Kidney capillary endothelial cell (primary cell): Measurements from ENCODE around the gene FAM124A.
"Not testable (repeated sequence)": the region's sequence is repeated elsewhere in the genome, so short reads cannot be mapped to it uniquely, and the experiment has no call there.

Experiments used
- DNase-seq: peaks from one replicate; pipeline ENCODE4 v3.0.0-alpha.2; 2018; ENCODE audit warnings: low spot score

The FAM124A gene

DNA sequence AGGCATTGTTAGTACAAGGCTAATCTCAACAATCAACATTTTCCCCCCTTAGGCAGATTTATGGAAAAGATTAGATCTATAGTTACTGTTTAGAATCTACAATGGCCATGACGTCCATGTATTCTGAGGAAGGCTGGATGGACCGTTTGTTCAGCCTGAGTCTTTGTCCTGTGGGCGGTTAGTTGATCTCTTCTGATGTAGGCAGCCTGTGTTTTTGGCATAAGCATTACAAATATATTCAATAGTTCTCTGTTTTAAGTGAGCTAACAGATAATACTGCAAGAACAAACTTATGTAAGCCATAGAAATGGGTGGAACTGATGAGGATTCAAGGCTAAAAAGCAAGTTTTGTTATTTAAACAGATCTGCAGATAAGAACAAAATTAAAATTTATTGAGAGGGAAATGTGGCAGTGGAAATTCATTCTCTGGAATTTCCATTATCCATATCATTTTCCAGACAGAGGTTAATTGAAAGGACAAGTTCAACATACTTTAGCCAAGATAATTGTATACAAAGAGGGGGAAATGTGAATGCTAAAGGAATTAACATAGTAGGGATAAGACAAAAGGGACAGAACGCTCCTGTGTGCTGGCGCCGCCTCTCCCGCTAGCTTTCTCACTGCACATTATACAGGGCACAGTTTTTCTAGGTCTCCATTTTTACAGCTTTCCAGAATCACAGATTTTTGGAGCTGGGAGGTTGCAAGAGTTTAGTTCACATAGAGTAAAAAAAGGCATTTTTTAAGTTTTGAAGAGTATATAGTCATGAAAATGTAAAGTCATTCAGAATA is 48.6 kb downstream of the FAM124A start:
- no peak for DNase-seq

- no peak for DNase-seq
Measured at GRCh38 chr13:51271528-51272085, 49.4 kb downstream of the FAM124A start.

DNA sequence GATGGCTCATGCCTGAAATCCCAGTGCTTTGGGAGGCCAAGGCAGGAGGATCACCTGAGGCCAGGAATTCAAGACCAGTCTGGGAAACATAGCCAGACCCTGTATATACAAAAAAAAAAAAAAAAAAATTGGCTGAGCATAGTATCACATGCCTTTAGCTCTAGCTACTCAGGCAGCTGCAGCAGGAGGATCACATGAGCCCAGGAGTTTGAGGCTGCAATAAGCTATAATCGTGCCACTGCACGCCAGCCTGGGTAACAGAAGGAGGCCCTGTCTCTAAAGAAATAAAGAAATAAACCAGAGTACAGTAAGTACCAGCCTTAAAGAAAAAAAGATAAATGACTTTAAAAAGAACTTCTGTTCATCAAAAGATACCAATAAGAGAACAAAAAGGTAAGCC is 52.9 kb downstream of the FAM124A start:
- DNase-seq, result no peak

DNA sequence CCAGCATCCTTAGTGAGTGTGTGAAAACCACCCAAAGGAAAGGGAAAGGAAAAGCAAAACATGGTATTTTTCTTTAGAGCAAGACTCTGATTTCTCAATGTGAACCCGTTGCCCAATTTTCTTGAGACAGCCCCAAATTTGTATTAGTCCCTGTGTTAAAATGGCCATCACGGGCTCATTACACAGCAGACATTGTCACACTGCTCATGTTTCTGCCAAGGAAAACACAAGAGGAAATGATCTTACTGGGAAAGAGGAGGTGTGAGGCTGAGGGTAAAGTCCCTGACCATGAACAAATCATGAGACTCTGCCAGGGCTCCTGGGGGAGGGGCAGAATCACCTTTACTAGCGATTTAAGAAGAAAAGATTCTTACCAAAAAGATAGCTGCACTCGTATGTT is 54.4 kb downstream of the FAM124A start:
- DNase-seq, result peak; percentile 3

GRCh38 chr13:51277928-51278327 is 55.7 kb downstream of the FAM124A start:
- DNase-seq, result no peak

GRCh38 chr13:51278426-51279130 is 56.4 kb downstream of the FAM124A start:
- DNase-seq, result no peak

DNA sequence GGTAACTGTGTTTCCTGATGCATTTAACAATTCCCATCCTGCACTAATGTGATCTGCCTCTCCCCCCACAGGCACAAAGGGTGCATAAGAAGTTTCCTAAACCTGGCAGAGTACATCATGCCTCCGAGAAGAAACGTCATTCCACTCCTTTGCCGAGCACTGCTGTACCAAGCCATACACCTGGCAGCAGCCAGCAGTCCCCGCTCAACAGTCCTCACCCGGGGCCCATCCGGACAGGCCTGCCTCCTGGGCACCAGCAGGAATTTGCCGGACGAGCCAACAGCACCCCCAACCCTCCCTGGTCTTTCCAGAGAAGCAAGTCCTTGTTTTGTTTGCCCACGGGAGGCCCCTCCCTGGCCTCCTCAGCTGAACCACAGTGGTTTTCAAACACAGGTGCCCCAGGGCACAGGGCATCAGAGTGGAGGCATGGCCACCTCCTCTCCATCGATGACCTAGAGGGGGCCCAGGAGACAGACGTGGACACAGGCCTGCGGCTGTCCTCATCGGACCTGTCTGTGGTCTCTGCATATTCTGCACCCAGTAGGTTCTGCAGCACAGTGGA is 58.3 kb downstream of the FAM124A start:
- DNase-seq, result no peak

GRCh38 chr13:51282322-51282721 is 60.1 kb downstream of the FAM124A start:
- DNase-seq, result no peak

GRCh38 chr13:51282923-51283322 is 60.7 kb downstream of the FAM124A start:
- DNase-seq, result not testable (repeated sequence)

DNA sequence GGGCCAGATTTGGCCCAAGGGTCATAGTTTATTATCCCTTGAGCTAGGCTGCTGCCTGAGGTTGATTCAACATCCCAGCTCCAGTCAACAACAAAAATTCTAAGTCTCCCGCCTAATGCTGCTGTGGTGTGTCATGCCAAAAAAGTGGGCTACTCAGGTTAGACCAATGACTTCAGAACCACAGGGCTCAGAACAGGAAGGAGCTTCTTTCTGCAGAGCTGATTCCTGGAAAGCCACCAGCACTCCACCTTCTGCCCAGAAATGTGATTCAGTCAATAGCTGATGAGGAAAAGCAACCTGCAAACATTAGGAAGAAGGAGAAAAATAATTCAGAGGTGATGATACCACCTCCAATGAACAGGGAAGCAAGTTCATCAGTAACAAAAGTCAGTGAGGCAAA is 61.2 kb downstream of the FAM124A start:
- no peak for DNase-seq

DNA sequence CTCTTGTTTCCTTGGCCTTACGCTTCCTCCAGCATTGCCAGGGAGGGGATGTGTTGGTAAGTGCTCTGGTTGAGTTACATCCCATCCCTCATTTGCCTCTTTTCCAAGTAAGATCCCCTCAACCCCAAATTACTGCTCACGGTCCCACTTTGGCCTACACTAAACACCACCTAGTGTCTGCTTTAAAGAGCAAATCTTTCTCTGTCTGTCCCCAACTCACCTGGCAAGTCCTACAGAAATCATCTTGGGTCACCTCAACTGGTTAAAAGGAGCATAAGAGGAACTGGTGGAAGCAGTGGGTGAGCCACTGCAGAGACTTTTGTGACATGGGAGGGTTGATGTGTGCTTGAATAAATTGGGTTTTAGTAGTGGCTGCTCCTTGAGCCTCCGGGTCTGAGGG is 62.1 kb downstream of the FAM124A start:
- no peak for DNase-seq

DNA sequence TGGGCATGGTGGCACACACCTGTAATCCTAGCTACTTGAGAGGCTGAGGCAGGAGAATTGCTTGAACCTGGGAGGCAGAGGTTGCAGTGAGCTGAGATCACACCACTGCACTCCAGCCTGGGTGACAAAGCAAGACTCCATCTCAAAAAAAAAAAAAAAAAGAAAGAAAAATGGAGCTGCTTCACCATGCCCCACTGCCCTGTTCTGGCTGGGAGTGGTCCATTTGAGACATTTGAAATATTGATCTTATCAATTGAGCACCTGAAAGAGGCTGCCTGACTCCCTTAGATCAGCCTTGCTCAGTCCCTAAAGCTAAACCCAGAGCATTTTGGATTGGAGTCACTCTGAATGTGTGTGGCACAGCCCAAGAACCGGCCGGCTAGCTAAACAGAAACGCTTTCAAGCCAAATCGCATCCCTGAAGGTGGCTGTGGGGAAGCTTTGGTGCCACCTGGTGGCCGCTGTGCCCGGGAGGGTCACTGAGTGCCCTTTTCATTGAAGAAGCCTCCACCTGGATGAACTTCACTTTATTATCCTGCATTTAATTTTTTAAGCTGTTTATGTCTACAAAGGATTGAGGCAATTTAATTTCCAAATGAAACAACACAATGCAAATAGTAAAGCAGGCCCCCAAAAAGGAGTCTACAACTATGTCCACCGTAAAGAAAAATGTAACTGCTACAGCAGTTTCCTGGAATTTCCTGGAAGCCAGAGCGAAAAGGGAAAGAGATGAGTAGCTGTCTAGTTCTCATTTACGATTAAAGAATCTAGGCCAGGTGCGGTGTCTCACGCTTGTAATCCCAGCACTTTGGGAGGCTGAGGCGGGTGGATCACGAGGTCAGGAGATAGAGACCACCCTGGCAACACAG is 64.2 kb downstream of the FAM124A start:
- DNase-seq, result peak; percentile 72

DNA sequence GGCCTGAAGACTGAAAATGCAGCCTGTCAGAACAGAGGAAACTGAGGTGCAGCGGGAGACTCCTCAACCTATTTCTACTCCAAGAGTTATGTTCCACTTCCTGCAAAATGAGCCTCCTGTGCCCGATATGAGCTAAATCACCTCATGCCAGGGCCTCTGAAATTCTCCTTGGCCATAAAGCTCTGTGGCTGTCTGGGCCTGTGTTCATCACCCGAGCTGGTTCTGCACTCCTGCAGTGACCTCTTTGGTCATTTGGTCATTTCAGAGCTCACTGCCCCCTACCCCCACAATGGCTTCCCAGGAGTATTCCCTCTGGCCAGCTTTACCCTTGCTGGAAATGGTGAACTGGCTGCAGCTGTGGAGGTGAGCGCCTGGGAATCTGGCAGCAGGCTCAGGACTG is 65.6 kb downstream of the FAM124A start:
- no peak for DNase-seq

- not testable (repeated sequence) for DNase-seq
Measured at GRCh38 chr13:51288254-51288653, 66.1 kb downstream of the FAM124A start.

- no peak for DNase-seq
Measured at GRCh38 chr13:51291341-51291740, 69.1 kb downstream of the FAM124A start.

DNA sequence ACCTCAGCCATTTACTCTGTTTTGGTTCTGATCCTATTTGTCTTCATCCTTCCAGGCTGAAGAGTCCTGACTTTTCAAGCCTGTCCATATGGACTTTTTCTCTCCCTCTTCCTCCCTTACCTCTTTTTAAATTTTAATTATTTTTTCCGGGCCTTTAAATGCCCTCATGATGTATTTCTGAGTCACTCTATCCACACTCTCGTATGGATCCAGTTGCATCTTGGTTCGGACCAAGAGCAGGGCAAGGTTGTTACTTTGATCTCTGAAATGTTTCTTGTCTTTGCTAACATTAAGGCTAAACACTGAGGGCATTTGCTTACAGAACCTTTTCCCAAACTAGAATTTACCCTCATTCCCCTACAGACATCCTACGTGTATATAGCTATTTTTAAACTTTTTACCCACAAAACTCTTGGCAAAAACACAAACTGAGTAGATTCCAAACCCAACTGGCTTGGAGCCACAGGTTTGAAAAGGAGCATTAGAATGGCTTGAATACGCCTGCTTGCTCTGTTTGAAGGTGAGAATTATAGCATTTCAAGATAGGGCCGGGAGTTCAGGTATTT is 69.9 kb downstream of the FAM124A start:
- DNase-seq, result no peak

DNA sequence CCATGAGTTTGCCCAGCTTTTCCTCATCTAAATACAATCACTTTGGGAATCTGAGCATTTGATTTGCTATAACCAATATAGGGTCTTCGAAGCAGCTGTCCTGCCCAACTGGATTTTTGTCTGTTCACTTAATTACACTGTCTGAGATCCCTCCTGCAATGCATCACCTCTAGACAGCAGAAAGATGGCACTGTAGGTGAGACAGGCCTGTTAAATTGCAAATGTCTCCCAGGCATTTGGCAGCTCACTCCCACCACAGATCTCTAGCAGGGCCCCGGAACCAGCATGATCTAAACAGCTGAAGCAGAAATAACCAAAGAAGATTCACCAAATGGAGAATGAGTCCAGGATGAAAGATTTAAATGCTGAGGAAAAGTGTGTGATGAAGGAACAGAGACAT is 75.4 kb downstream of the FAM124A start:
- DNase-seq, result no peak

DNA sequence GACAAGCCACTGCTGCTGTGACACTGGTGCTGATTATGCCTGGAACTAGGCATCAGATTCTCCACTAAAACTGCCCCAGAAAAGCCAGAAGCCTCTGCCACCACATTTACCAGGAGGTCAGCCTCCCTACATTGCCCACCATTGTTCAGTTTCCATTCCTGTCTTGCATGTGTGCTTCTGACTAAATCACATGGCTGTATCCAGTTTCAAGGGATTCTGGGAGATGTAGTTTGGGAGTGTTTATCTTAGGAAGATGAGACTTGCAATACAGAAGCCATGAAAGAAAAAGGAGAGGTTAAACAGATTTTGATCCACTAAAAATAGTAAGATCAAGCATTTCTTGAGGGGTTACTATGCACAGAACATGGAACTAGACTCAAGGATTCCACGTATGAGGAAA is 76.6 kb downstream of the FAM124A start:
- DNase-seq, result no peak

DNA sequence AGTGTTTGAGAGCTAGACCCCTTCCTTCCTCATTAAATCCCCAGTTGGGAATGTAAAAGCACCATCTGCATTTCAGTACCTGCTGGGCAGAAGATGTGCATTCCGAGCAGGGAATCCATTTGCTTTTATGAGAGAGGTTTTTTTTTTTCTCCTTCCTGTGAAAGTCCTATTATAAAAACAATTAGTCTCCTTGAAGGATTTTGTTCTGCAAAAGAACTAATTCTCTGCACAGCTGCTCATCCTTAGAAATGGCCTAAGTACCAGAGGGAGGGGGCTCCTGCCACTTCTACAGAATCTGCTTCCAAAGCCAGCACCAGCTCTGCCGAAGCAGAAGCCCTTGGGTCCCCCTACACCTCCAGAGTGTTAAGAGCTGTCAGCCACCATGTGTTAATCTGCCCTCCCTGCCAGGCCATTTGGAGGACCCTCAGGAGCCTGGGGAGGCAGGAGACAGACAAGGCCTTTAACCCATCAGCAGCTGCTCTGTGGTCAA is 80.9 kb downstream of the FAM124A start:
- DNase-seq, result no peak

- DNase-seq, result no peak
Measured at GRCh38 chr13:51303882-51304281, 81.7 kb downstream of the FAM124A start.

GRCh38 chr13:51305271-51305967 is 83.2 kb downstream of the FAM124A start:
- no peak for DNase-seq
